Liver (tissue), 3 donors: ENCODE measurements around the gene ILDR2.

Source experiments
- GABPA ChIP-seq, 2 donors: IDR thresholded peaks in 1 of 2; conservative IDR thresholded peaks in 1 of 2; 2 replicates each; pipeline ENCODE4 v1.6.1; 2016; ENCODE audit warnings: antibody characterized with exemption in 2 of 2, mild to moderate bottlenecking in 1 of 2, moderate library complexity in 1 of 2
- JUND ChIP-seq, 2 donors: IDR thresholded peaks; 2 replicates each; pipeline ENCODE4 v1.6.1; 2016; ENCODE audit warnings: antibody characterized with exemption in 2 of 2
- RXRA ChIP-seq, 2 donors: IDR thresholded peaks; 2 replicates each; pipeline ENCODE4 v1.6.1; 2017 to 2018; ENCODE audit warnings: antibody characterized with exemption in 2 of 2, mild to moderate bottlenecking in 1 of 2
- TF ChIP-seq, protein P1 (sequence below): IDR thresholded peaks from 2 replicates; pipeline ENCODE4 v1.6.1; 2016; ENCODE audit warnings: antibody characterized with exemption
- TF ChIP-seq, protein P2 (sequence below): fragments of 150-350 bp; IDR thresholded peaks from 2 replicates; pipeline ENCODE4 v1.5.1; 2017; ENCODE audit warnings: improper control_type of control experiment, low read depth, low read length; ENCODE audit not compliant: missing input control
- TF ChIP-seq, protein P3 (sequence below): IDR thresholded peaks from 2 replicates; pipeline ENCODE4 v1.6.1; 2016; ENCODE audit warnings: antibody characterized with exemption, mild to moderate bottlenecking
- TF ChIP-seq, protein P4 (sequence below): IDR thresholded peaks from 2 replicates; pipeline ENCODE4 v1.6.1; 2016; ENCODE audit warnings: antibody characterized with exemption
- donor health status: healthy.
- donor health status: healthy.

DNA sequence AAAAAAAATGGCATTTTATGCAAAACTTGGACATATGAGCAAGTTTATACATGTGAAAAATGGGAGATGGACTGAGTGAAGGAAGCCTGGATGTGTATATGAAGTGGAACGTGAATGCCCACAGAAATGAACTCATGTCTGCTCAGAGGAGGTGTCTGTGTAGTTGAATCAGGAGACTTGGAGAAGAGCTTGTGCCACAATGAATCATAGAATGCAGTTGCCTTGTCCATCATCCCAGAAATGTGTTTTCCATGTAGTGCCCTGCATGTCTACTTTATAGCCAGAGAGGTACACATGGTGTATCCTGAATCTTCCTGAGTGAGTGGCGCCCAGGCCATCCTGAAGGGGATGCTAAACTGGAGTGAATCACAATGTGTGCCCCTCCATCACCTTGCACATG lies 2.6 kb upstream of the ILDR2 start:
- TF ChIP-seq, protein P1, sequence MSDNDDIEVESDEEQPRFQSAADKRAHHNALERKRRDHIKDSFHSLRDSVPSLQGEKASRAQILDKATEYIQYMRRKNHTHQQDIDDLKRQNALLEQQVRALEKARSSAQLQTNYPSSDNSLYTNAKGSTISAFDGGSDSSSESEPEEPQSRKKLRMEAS, result no peak
- TF ChIP-seq, protein P2, sequence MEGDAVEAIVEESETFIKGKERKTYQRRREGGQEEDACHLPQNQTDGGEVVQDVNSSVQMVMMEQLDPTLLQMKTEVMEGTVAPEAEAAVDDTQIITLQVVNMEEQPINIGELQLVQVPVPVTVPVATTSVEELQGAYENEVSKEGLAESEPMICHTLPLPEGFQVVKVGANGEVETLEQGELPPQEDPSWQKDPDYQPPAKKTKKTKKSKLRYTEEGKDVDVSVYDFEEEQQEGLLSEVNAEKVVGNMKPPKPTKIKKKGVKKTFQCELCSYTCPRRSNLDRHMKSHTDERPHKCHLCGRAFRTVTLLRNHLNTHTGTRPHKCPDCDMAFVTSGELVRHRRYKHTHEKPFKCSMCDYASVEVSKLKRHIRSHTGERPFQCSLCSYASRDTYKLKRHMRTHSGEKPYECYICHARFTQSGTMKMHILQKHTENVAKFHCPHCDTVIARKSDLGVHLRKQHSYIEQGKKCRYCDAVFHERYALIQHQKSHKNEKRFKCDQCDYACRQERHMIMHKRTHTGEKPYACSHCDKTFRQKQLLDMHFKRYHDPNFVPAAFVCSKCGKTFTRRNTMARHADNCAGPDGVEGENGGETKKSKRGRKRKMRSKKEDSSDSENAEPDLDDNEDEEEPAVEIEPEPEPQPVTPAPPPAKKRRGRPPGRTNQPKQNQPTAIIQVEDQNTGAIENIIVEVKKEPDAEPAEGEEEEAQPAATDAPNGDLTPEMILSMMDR, result no peak
- TF ChIP-seq RXRA (IDR thresholded peaks at IDR 0.05), result no peak
- TF ChIP-seq JUND (IDR thresholded peaks at IDR 0.05), result no peak
- TF ChIP-seq, protein P3, sequence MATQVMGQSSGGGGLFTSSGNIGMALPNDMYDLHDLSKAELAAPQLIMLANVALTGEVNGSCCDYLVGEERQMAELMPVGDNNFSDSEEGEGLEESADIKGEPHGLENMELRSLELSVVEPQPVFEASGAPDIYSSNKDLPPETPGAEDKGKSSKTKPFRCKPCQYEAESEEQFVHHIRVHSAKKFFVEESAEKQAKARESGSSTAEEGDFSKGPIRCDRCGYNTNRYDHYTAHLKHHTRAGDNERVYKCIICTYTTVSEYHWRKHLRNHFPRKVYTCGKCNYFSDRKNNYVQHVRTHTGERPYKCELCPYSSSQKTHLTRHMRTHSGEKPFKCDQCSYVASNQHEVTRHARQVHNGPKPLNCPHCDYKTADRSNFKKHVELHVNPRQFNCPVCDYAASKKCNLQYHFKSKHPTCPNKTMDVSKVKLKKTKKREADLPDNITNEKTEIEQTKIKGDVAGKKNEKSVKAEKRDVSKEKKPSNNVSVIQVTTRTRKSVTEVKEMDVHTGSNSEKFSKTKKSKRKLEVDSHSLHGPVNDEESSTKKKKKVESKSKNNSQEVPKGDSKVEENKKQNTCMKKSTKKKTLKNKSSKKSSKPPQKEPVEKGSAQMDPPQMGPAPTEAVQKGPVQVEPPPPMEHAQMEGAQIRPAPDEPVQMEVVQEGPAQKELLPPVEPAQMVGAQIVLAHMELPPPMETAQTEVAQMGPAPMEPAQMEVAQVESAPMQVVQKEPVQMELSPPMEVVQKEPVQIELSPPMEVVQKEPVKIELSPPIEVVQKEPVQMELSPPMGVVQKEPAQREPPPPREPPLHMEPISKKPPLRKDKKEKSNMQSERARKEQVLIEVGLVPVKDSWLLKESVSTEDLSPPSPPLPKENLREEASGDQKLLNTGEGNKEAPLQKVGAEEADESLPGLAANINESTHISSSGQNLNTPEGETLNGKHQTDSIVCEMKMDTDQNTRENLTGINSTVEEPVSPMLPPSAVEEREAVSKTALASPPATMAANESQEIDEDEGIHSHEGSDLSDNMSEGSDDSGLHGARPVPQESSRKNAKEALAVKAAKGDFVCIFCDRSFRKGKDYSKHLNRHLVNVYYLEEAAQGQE, result no peak
- TF ChIP-seq, protein P4, sequence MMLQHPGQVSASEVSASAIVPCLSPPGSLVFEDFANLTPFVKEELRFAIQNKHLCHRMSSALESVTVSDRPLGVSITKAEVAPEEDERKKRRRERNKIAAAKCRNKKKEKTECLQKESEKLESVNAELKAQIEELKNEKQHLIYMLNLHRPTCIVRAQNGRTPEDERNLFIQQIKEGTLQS, result no peak
- TF ChIP-seq GABPA (IDR thresholded peaks at IDR 0.05 in 1 of 2, conservative IDR thresholded peaks at IDR 0.05 in 1 of 2), result no peak
